Measurements from ENCODE around the gene ARSI.

DNA sequence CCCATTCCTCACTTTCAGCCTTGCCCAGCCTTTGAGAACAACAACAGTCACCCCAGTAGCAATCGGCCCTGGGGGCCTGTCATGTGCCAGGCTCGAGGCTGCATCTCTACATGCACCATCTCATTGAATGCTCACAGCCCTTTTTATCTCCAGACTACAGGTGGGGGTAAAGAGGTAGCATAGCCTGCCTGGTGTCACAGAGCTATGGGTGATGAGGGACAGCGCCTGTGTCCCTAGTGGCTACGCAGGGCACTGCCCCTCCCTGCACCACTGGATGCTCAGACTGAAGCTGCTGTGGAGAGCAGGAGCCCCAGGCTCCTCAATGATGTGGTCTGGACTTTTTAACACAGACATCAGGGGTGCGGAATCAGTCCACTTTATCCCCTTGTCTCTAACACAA, 15.9 kb downstream of the ARSI start:
- TF ChIP-seq BHLHE40 (IDR thresholded peaks at IDR 0.05; ENCODE audit: borderline replicate concordance) (no peak), L3MBTL2 (conservative IDR thresholded peaks at IDR 0.05) (no peak), TARDBP (IDR thresholded peaks at IDR 0.05) (no peak), ARNT (IDR thresholded peaks at IDR 0.05) (no peak), FOXK2 (IDR thresholded peaks at IDR 0.05) (no peak), LEF1 (IDR thresholded peaks at IDR 0.05; ENCODE audit: borderline replicate concordance) (no peak), HDGF (IDR thresholded peaks at IDR 0.05; ENCODE audit: borderline replicate concordance) (no peak), SP1 (IDR thresholded peaks at IDR 0.05) (no peak), ELF4 (IDR thresholded peaks at IDR 0.05) (no peak), ZNF384 (IDR thresholded peaks at IDR 0.05) (no peak), FOXM1 (IDR thresholded peaks at IDR 0.05; ENCODE audit: borderline replicate concordance) (no peak), FOXA1 (IDR thresholded peaks at IDR 0.05) (no peak), CTBP1 (IDR thresholded peaks at IDR 0.05; ENCODE audit: borderline replicate concordance) (no peak)
- TF ChIP-seq, protein P1, sequence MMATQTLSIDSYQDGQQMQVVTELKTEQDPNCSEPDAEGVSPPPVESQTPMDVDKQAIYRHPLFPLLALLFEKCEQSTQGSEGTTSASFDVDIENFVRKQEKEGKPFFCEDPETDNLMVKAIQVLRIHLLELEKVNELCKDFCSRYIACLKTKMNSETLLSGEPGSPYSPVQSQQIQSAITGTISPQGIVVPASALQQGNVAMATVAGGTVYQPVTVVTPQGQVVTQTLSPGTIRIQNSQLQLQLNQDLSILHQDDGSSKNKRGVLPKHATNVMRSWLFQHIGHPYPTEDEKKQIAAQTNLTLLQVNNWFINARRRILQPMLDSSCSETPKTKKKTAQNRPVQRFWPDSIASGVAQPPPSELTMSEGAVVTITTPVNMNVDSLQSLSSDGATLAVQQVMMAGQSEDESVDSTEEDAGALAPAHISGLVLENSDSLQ (IDR thresholded peaks at IDR 0.05), result no peak
